HEK293 (cell line): ENCODE measurements around the gene ATF6.

Experiments used
- CTCF ChIP-seq: fragments of 450-650 bp; formaldehyde crosslinking; IDR thresholded peaks from 2 replicates; pipeline ENCODE4 v1.5.1; 2016; ENCODE audit warnings: missing biosample characterization, missing genetic modification characterization
- ELK4 ChIP-seq: IDR thresholded peaks from 2 replicates; pipeline ENCODE4 v1.6.1; 2011; ENCODE audit warnings: mild to moderate bottlenecking, low read depth, low read length, borderline replicate concordance
- GLI4 ChIP-seq: fragments of 450-650 bp; formaldehyde crosslinking; IDR thresholded peaks from 2 replicates; pipeline ENCODE4 v1.5.1; 2016; ENCODE audit warnings: missing biosample characterization, missing genetic modification characterization
- PRDM6 ChIP-seq: fragments of 450-650 bp; formaldehyde crosslinking; IDR thresholded peaks from 2 replicates; pipeline ENCODE4 v1.5.1; 2017; ENCODE audit warnings: missing biosample characterization, missing genetic modification characterization
- WT1 ChIP-seq: fragments of 450-650 bp; formaldehyde crosslinking; IDR thresholded peaks from 2 replicates; pipeline ENCODE4 v1.5.1; 2016; ENCODE audit warnings: missing biosample characterization, missing genetic modification characterization
- ZBTB1 ChIP-seq: fragments of 450-650 bp; formaldehyde crosslinking; IDR thresholded peaks from 2 replicates; pipeline ENCODE4 v1.5.1; 2016; ENCODE audit warnings: missing biosample characterization, missing genetic modification characterization
- ZNF112 ChIP-seq: fragments of 450-650 bp; formaldehyde crosslinking; IDR thresholded peaks from 2 replicates; pipeline ENCODE4 v1.5.0; 2017; ENCODE audit warnings: missing biosample characterization, missing genetic modification characterization
- ZNF768 ChIP-seq: fragments of 450-650 bp; formaldehyde crosslinking; IDR thresholded peaks from 2 replicates; pipeline ENCODE4 v1.5.1; 2018; ENCODE audit warnings: missing biosample characterization, mild to moderate bottlenecking, missing genetic modification characterization
- TF ChIP-seq, protein P1 (sequence below): fragments of 450-650 bp; formaldehyde crosslinking; IDR thresholded peaks from 2 replicates; pipeline ENCODE4 v1.5.1; 2016; ENCODE audit warnings: missing biosample characterization, missing genetic modification characterization

DNA sequence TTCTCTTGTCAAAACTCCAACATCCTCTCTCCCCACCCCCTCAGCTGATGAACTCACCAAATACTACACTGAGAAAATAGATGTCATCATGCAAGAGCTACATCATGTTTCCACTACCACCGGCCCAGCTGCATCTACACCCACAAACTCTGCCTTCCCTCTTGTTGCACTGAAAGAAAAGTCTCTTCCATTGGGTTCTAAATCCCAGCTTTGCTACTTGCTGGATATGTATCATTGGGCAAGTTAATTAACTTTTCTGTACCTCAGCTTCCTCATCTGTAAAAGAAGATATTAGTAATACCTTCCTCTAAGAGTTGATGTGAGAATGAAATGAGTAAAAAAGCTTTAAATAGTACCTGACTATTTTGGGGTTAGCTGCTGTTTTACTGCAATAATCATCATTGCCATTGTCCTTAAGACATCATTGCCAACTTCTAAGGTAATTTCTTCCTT lies 149.0 kb downstream of the ATF6 start:
- no peak for TF ChIP-seq CTCF (tag by site-specific recombination)
- TF ChIP-seq, protein P1, sequence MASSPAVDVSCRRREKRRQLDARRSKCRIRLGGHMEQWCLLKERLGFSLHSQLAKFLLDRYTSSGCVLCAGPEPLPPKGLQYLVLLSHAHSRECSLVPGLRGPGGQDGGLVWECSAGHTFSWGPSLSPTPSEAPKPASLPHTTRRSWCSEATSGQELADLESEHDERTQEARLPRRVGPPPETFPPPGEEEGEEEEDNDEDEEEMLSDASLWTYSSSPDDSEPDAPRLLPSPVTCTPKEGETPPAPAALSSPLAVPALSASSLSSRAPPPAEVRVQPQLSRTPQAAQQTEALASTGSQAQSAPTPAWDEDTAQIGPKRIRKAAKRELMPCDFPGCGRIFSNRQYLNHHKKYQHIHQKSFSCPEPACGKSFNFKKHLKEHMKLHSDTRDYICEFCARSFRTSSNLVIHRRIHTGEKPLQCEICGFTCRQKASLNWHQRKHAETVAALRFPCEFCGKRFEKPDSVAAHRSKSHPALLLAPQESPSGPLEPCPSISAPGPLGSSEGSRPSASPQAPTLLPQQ: no peak
- no peak for TF ChIP-seq ZNF768 (tag by site-specific recombination)
- no peak for TF ChIP-seq ZNF112
- TF ChIP-seq ZBTB1 (tag by site-specific recombination): no peak
- no peak for TF ChIP-seq PRDM6 (tag by site-specific recombination)
- TF ChIP-seq GLI4 (tag by site-specific recombination): no peak
- no peak for TF ChIP-seq ELK4
- no peak for TF ChIP-seq WT1 (tag by site-specific recombination)
